ENCODE data around the gene UBQLN2. TPM values are rescaled to one million over a fixed set of nuclear protein-coding genes. Genes with fewer than 3 reads are reported as not detected.

Gene UBQLN2
- total and polyA plus RNA-seq, 2 donors from 2014 or later: 16.4 to 31.9 TPM

- DNase-seq: no peak
- H3K9me3 ChIP-seq (ENCODE audit: control insufficient read depth in 2 of 3, insufficient read depth in 1 of 3, low read length in 3 of 3): no peaks in the 10 kb centered on the region
- H3K36me3 ChIP-seq (ENCODE audit: control insufficient read depth in 2 of 3, insufficient read depth in 3 of 3, low read length in 3 of 3): no peaks in the 10 kb centered on the region
- H3K4me3 ChIP-seq (ENCODE audit: low read length in 3 of 3): no peak overlapping the region
- no peak for TF ChIP-seq CTCF (IDR thresholded peaks at IDR 0.05; ENCODE audit: borderline replicate concordance, extremely low read depth, insufficient read depth)
- H3K27me3 ChIP-seq (ENCODE audit: control insufficient read depth, insufficient read depth, low read length): no peaks in the 10 kb centered on the region
- H3K4me1 ChIP-seq (ENCODE audit: control insufficient read depth in 2 of 3, insufficient read depth in 2 of 3, low read depth in 1 of 3, low read length in 3 of 3): no peaks in the 10 kb centered on the region
- no peak for FAIRE-seq
- no peak overlapping the region for H3K9ac ChIP-seq (ENCODE audit: low read length in 3 of 3)
- intact Hi-C loops (cut with DNase I): no loop called here
- H3K27ac ChIP-seq (ENCODE audit: low read depth in 2 of 2, low read length in 2 of 2): no peak overlapping the region
Observed at GRCh38 chrX:56615282-56615681, 51.9 kb downstream of the UBQLN2 start.

Other genes with a start within 250 kb of the UBQLN2 start
- 50.8 TPM for gene NBDY, start 165.6 kb downstream of the UBQLN2 start, total RNA-seq
- gene NBDY, start 165.6 kb downstream of the UBQLN2 start, polyA plus RNA-seq (ENCODE audit: insufficient read depth, low read depth, low replicate concordance): 88.7 TPM

All from kidney (tissue), 14 donors.